ENCODE data around the gene GPR107.

GRCh38 chr9:130078547-130078946 is 24.8 kb downstream of the GPR107 start:
- TF ChIP-seq TP53 (CRISPR knock-in tag; IDR thresholded peaks at IDR 0.05): no peak
- TF ChIP-seq, protein P1, sequence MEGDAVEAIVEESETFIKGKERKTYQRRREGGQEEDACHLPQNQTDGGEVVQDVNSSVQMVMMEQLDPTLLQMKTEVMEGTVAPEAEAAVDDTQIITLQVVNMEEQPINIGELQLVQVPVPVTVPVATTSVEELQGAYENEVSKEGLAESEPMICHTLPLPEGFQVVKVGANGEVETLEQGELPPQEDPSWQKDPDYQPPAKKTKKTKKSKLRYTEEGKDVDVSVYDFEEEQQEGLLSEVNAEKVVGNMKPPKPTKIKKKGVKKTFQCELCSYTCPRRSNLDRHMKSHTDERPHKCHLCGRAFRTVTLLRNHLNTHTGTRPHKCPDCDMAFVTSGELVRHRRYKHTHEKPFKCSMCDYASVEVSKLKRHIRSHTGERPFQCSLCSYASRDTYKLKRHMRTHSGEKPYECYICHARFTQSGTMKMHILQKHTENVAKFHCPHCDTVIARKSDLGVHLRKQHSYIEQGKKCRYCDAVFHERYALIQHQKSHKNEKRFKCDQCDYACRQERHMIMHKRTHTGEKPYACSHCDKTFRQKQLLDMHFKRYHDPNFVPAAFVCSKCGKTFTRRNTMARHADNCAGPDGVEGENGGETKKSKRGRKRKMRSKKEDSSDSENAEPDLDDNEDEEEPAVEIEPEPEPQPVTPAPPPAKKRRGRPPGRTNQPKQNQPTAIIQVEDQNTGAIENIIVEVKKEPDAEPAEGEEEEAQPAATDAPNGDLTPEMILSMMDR (IDR thresholded peaks at IDR 0.05): no peak

All from A549 (cell line).